Tibial artery (tissue), 4 donors: ENCODE measurements around the gene FURIN.
A peak's percentile ranks its signal among the peaks of the same experiment; 100 is the strongest.

ENCODE experiments used
- DNase-seq, 2 donors: peaks; one replicate each; pipeline ENCODE4 v3.0.0-alpha.2; 2019
- H3K27ac ChIP-seq, 2 donors: fragments of 200-600 bp; sonication (generic) in 1 of 2; 1 replicate in 1 of 2; 2 replicates in 1 of 2; pipeline ENCODE4 v1.5.1; 2018 to 2019; ENCODE audit warnings: mild to moderate bottlenecking in 1 of 2
- H3K27me3 ChIP-seq, 2 donors: fragments of 200-600 bp; sonication (generic) in 1 of 2; one replicate each; pipeline versions ENCODE4 v1.5.1 to v1.6.0; 2016 to 2019
- H3K36me3 ChIP-seq, 3 donors: fragments of 200-600 bp; sonication (generic) in 2 of 3; one replicate each; pipeline ENCODE4 v1.5.1; 2016 to 2019; ENCODE audit warnings: mild to moderate bottlenecking in 2 of 3
- H3K4me1 ChIP-seq, 4 donors: fragments of 200-600 bp; sonication (generic) in 2 of 4; 1 replicate in 3 of 4; 2 replicates in 1 of 4; pipeline ENCODE4 v1.5.1; 2016 to 2019
- H3K4me3 ChIP-seq, 2 donors: fragments of 200-600 bp; sonication (generic) in 1 of 2; 1 replicate in 1 of 2; 2 replicates in 1 of 2; pipeline ENCODE4 v1.5.1; 2018 to 2019; ENCODE audit warnings: mild to moderate bottlenecking in 2 of 2
- H3K9me3 ChIP-seq, 3 donors: fragments of 200-600 bp; sonication (generic) in 1 of 3; one replicate each; pipeline ENCODE4 v1.5.1; 2016 to 2019
- intact Hi-C: fragments of 100-400 bp; cut with DNase I; formaldehyde crosslinking; loops from one replicate; pipeline ENCODE4 v1.15.0; 2023; ENCODE audit warnings: low total_unique reads
- TF ChIP-seq, protein P1 (sequence below), 2 experiments: fragments of 200-600 bp in 1 of 2; fragments of 450-650 bp in 1 of 2; IDR thresholded peaks; one replicate each; pipeline ENCODE4 v1.5.1; 2017 to 2019; ENCODE audit warnings: antibody characterized with exemption in 2 of 2, mild to moderate bottlenecking in 1 of 2, moderate library complexity in 1 of 2

Gene FURIN

DNA sequence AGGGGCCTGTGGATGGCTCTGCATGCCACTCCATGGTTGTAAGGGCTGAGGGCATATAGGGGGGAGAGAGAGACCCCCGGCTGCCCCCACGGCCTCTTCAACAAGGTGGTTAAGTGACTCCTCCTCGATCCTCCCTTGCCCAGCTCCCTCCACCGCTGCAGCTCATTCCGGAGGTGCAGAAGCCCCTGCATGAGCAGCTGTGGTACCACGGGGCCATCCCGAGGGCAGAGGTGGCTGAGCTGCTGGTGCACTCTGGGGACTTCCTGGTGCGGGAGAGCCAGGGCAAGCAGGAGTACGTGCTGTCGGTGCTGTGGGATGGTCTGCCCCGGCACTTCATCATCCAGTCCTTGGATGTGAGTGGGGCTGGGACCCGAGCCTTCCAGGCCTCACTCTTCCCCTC is 22.5 kb downstream of the FURIN start:
- no peak for DNase-seq
- TF ChIP-seq, protein P1, sequence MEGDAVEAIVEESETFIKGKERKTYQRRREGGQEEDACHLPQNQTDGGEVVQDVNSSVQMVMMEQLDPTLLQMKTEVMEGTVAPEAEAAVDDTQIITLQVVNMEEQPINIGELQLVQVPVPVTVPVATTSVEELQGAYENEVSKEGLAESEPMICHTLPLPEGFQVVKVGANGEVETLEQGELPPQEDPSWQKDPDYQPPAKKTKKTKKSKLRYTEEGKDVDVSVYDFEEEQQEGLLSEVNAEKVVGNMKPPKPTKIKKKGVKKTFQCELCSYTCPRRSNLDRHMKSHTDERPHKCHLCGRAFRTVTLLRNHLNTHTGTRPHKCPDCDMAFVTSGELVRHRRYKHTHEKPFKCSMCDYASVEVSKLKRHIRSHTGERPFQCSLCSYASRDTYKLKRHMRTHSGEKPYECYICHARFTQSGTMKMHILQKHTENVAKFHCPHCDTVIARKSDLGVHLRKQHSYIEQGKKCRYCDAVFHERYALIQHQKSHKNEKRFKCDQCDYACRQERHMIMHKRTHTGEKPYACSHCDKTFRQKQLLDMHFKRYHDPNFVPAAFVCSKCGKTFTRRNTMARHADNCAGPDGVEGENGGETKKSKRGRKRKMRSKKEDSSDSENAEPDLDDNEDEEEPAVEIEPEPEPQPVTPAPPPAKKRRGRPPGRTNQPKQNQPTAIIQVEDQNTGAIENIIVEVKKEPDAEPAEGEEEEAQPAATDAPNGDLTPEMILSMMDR (IDR thresholded peaks at IDR 0.05) = no peak
- intact Hi-C loops = no loop called here
- Histone ChIP-seq H3K27me3 (no peaks in the 10 kb centered on the region), H3K9me3 (no peaks in the 10 kb centered on the region), H3K36me3 (peaks cover 51 to 84% (median 71%) of the 10 kb centered on the region in 3 donors), H3K4me1 (peaks cover 0 to 6% (median 1%) of the 10 kb centered on the region in 4 donors), H3K27ac (no peak overlapping the region), H3K4me3 (no peak overlapping the region)

DNA sequence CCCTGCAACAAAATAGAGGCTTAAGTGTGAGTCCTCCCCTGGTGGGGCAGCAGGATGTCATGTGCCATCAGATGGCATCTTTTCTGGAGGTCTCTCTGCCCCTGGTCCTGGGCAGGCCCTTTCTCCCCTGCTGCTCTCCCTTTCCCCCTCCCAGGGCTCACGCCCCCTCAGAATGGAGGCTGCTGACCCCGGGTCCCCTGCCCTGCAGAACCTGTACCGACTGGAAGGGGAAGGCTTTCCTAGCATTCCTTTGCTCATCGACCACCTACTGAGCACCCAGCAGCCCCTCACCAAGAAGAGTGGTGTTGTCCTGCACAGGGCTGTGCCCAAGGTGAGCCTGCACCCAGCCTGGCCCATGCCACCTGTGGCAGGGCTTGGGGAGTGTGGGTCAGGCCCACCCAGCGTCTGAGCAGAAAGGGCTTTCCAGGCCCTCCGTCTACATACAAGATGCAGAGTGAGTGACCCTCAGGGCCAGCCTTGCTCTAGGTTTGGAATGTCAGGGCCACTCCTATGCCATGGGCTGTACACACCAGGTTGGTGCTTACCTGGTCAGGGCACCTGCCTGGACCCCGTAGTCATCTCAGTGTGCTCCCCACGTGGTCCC is 23.1 kb downstream of the FURIN start:
- Histone ChIP-seq H3K4me3 (no peak overlapping the region), H3K4me1 (no peaks in the 10 kb centered on the region), H3K27ac (no peak overlapping the region), H3K9me3 (no peaks in the 10 kb centered on the region), H3K36me3 (peaks cover 51 to 87% (median 74%) of the 10 kb centered on the region in 3 donors), H3K27me3 (no peaks in the 10 kb centered on the region)
- intact Hi-C loops = no loop called here
- no peak for DNase-seq
- TF ChIP-seq, protein P1 (IDR thresholded peaks at IDR 0.05) = no peak

DNA sequence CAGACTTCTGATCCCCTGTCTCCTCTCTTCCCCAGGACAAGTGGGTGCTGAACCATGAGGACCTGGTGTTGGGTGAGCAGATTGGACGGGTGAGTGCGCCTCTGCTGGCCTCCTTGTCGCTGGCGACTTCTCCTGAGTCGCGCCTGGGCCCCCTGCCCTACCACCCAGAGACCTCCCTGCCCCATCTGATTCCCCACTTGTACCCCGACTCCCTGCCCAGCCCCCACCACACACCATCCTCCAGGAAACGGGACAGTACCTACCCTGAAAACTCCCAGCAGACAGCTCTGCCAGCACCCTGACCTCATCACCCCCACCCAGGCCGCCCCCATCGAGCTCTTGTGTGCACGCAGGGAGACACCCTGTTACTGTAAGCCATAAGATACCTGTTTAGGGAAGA is 23.6 kb downstream of the FURIN start:
- TF ChIP-seq, protein P1 (IDR thresholded peaks at IDR 0.05) = no peak
- Histone ChIP-seq H3K4me3 (no peak overlapping the region), H3K9me3 (no peaks in the 10 kb centered on the region), H3K27me3 (no peaks in the 10 kb centered on the region), H3K36me3 (peaks cover 51 to 83% (median 71%) of the 10 kb centered on the region in 3 donors), H3K4me1 (no peaks in the 10 kb centered on the region), H3K27ac (no peak overlapping the region)
- intact Hi-C loops = no loop called here
- peak in 1 of 2 donors; percentile 62 for DNase-seq

DNA sequence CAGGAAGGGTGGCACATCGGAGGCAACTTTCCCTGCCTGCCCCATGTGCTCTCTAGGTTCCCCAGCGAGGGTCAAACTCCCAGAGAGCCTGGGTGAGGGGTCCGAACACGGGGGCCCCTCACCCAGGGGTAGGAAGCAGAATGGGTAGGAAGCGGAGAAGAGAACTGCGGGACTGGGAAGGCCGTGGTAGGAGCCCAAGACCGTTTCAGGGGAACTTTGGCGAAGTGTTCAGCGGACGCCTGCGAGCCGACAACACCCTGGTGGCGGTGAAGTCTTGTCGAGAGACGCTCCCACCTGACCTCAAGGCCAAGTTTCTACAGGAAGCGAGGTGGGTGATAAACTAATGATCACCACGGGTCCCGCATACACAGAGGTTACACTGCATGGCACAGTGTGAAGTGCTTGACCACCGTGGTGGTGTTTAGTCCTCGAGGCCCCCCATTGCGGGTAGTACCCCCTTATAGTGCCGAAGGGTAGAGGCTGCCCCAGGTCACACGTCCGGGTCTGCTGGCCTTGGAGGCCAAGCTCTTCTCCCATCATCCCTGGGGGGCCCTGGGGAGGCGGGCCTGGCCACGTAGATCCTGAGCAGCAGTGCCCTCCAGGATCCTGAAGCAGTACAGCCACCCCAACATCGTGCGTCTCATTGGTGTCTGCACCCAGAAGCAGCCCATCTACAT is 24.2 kb downstream of the FURIN start:
- Histone ChIP-seq H3K27ac (no peak overlapping the region), H3K27me3 (no peaks in the 10 kb centered on the region), H3K4me3 (no peak overlapping the region), H3K36me3 (peaks cover 51 to 80% (median 65%) of the 10 kb centered on the region in 3 donors), H3K4me1 (no peaks in the 10 kb centered on the region), H3K9me3 (no peaks in the 10 kb centered on the region)
- intact Hi-C loops = no loop called here
- no peak for DNase-seq
- TF ChIP-seq, protein P1 (IDR thresholded peaks at IDR 0.05) = no peak

DNA sequence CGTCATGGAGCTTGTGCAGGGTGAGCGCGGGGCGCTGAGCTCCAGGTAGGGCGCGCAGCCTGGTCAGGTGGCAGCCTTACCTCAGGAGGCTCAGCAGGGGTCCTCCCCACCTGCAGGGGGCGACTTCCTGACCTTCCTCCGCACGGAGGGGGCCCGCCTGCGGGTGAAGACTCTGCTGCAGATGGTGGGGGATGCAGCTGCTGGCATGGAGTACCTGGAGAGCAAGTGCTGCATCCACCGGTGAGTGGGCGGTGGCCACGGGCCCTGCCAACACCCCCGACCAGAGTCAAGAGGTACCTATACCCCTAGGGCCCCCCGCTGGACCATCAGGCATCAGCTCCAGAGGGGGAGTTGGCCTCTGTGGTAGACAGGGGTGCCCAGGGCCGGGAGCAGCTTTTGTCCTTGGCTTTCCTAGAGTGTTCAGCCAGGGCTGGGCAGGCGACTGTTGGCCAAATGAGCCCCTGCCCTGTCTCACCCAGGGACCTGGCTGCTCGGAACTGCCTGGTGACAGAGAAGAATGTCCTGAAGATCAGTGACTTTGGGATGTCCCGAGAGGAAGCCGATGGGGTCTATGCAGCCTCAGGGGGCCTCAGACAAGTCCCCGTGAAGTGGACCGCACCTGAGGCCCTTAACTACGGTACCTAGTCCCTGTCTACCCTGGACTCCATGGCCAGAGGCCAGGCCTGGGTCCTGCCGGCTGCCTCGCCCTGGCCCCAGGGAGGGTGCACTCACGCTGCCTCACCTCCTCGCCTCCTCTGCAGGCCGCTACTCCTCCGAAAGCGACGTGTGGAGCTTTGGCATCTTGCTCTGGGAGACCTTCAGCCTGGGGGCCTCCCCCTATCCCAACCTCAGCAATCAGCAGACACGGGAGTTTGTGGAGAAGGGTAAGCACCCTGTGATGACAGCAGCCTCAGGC is 25.0 kb downstream of the FURIN start:
- peak in 1 of 2 donors; percentile 61 for DNase-seq
- H3K27me3 ChIP-seq = no peaks in the 10 kb centered on the region
- no peaks in the 10 kb centered on the region for H3K4me1 ChIP-seq
- no peaks in the 10 kb centered on the region for H3K9me3 ChIP-seq
- intact Hi-C loops = no loop called here
- H3K4me3 ChIP-seq = no peak overlapping the region
- TF ChIP-seq, protein P1 (IDR thresholded peaks at IDR 0.05) = no peak
- H3K27ac ChIP-seq = no peak overlapping the region
- H3K36me3 ChIP-seq = peaks cover 51 to 77% (median 65%) of the 10 kb centered on the region in 3 donors
